HEK293 (cell line): ENCODE results near the gene FAM174B.

ENCODE experiments used
- CTCF ChIP-seq: fragments of 450-650 bp; formaldehyde crosslinking; IDR thresholded peaks from 2 replicates; pipeline ENCODE4 v1.5.1; 2016; ENCODE audit warnings: missing biosample characterization, missing genetic modification characterization
- PBX3 ChIP-seq: sonication (generic); formaldehyde crosslinking; IDR thresholded peaks from 2 replicates; pipeline ENCODE4 v1.8.1; 2022; ENCODE audit warnings: mild to moderate bottlenecking, moderate library complexity, missing genetic modification reagents
- RBAK ChIP-seq: fragments of 450-650 bp; formaldehyde crosslinking; IDR thresholded peaks from 2 replicates; pipeline ENCODE4 v1.5.1; 2016; ENCODE audit warnings: missing biosample characterization, missing genetic modification characterization
- REST ChIP-seq: fragments of 450-650 bp; formaldehyde crosslinking; IDR thresholded peaks from 2 replicates; pipeline ENCODE4 v1.5.1; 2016; ENCODE audit warnings: missing biosample characterization, missing genetic modification characterization
- YY1 ChIP-seq: fragments of 450-650 bp; formaldehyde crosslinking; IDR thresholded peaks from 2 replicates; pipeline ENCODE4 v1.5.1; 2018; ENCODE audit warnings: missing biosample characterization, missing genetic modification characterization
- ZNF148 ChIP-seq: fragments of 450-650 bp; formaldehyde crosslinking; IDR thresholded peaks from 2 replicates; pipeline ENCODE4 v1.5.0; 2017; ENCODE audit warnings: missing biosample characterization, missing genetic modification characterization, borderline replicate concordance
- ZNF677 ChIP-seq: fragments of 450-650 bp; IDR thresholded peaks from 2 replicates; pipeline ENCODE4 v1.5.0; 2018; ENCODE audit warnings: missing biosample characterization, mild to moderate bottlenecking, missing genetic modification characterization, moderate library complexity

GRCh38 chr15:92653366-92653765, 2.2 kb downstream of the FAM174B start:
- TF ChIP-seq ZNF148 (tag by site-specific recombination) (no peak), CTCF (no peak), ZNF677 (tag by site-specific recombination) (no peak), REST (tag by site-specific recombination) (no peak), YY1 (tag by site-specific recombination) (no peak), PBX3 (CRISPR knock-in tag) (no peak), RBAK (tag by site-specific recombination) (no peak)
